ENCODE results near the gene GRAMD1B.

GRCh38 chr11:123490527-123490926 lies 60.5 kb downstream of the GRAMD1B start:
- TF ChIP-seq CTCF (conservative IDR thresholded peaks at IDR 0.05 in 1 of 2, IDR thresholded peaks at IDR 0.05 in 1 of 2; ENCODE audit: low read depth in 1 of 2, low read length in 2 of 2) (no peak), EZH2 (IDR thresholded peaks at IDR 0.05; ENCODE audit: low read length, missing control alignments) (no peak)

Measured in fibroblast of lung (primary cell).